ENCODE results near the gene JAK1.
"Not testable (repeated sequence)": the region's sequence is repeated elsewhere in the genome, so short reads cannot be mapped to it uniquely, and the experiment has no call there.

Gene JAK1

GRCh38 chr1:64966158-64966971, at the start of gene JAK1:
Gene JAK1, minus strand, starts transcription at chr1:64966549. Its CDS starts 80,285 bp downstream, at chr1:64886264.
- DNase-seq (ENCODE audit: low read depth): peak; percentile 85

DNA sequence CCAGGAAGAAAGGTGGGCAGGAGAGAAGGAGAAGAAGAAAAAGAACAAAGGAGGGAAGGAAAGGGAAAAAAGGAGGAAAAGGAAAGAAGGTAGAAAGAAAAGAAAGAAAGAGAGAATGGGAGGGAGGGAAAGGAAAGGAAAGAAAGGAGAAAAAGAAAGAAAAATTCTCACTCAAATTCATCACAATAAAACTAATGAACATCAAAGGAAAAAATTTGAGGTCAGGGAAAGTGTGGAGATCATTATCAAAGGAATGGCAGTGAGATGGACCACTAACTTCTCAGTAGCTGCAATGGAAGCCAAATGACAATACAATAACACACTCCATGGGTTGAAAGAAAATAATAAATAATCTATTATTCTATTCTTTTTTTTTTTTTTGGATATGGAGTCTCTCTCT, 48.0 kb upstream of the JAK1 start:
- DNase-seq (ENCODE audit: low read depth): no peak

- DNase-seq (ENCODE audit: low read depth): no peak
Measured at GRCh38 chr1:65011983-65012382, 45.6 kb upstream of the JAK1 start.

DNA sequence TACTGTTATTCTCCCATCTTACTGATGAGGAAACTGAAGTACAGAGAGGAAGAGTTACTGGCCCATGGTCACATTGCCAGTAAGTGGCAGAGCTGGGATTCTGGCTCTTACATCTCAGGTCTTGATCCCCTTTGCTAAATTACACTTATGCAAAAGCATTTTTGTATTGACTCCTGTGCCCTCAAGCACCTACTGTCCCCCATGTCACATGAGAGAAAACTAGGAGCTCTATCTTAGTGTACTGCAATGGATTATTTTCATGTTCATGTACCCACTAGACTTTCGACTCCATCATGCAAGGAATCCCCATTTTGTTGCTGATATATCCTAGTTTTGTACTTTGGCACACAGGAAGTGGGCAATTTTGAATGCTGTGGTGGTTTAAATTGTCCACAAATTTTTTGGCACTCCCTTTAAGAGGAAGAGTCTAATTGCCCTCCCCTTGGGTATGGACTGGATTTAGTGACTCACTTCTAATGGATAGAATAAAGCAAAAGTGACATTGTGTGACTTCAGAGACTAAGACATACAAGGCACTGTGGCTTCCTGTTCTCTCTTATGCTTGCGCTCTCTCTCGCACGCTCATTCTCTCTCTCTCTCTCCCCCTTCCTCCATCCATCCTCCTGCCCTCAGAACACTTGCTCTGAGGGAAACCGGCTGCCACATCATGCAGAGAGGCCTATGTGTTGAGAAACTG, 43.5 kb upstream of the JAK1 start:
- DNase-seq (ENCODE audit: low read depth): no peak

GRCh38 chr1:65009176-65009575, 42.8 kb upstream of the JAK1 start:
- DNase-seq (ENCODE audit: low read depth): no peak

DNA sequence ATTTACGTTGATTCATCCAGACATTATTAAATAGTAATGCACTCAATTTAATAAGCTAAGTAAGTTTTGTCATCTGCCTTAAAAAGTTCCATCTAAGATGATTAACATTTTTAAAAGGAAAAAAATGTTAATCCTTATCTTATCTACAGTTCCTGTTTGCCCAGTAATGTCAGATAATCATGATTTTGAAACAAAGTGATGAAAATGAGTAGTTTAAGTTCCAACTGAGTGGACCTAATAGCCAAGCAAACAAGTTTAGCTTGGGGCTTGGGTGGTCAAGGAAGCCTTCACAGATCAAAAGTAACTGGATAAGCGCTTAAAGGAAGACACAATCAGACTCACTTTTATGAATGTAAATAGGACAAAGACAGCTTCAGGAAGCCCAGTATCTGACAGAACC, 40.5 kb upstream of the JAK1 start:
- DNase-seq (ENCODE audit: low read depth): no peak

GRCh38 chr1:65003316-65003664, 36.9 kb upstream of the JAK1 start:
- no peak for DNase-seq (ENCODE audit: low read depth)

- DNase-seq (ENCODE audit: low read depth): peak; percentile 66
Measured at GRCh38 chr1:65002508-65003315, 36.4 kb upstream of the JAK1 start.

- peak; percentile 1 for DNase-seq (ENCODE audit: low read depth)
Measured at GRCh38 chr1:65002156-65002507, 35.8 kb upstream of the JAK1 start.

GRCh38 chr1:65001231-65001792, 35.0 kb upstream of the JAK1 start:
- peak; percentile 67 for DNase-seq (ENCODE audit: low read depth)

DNA sequence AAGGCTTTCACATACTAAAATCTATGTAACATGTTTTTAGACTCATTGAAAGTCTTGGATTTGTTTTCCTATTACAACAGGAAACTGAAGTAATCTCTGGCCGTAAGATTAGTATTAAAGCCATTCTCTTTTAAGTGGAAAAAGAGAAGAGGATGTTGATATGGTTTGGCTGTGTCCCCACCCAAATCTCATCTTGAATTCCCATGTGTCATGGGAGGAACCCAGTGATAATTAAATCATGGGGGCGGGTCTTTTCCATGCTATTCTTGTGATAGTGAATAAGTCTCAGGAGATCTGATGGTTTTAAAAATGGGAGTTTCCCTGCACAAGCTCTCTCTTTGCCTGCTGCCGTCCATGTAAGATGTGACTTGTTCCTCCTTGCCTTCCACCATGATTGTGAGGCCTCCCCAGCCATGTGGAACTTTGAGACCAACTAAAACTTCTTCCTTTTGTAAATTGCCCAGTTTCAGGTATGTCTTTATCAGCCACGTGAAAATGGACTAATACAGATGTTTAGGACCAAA, 32.1 kb upstream of the JAK1 start:
- not testable (repeated sequence) for DNase-seq (ENCODE audit: low read depth)

- DNase-seq (ENCODE audit: low read depth): no peak
Measured at GRCh38 chr1:64996541-64997257, 30.4 kb upstream of the JAK1 start.

- no peak for DNase-seq (ENCODE audit: low read depth)
Measured at GRCh38 chr1:64995316-64995715, 29.0 kb upstream of the JAK1 start.

DNA sequence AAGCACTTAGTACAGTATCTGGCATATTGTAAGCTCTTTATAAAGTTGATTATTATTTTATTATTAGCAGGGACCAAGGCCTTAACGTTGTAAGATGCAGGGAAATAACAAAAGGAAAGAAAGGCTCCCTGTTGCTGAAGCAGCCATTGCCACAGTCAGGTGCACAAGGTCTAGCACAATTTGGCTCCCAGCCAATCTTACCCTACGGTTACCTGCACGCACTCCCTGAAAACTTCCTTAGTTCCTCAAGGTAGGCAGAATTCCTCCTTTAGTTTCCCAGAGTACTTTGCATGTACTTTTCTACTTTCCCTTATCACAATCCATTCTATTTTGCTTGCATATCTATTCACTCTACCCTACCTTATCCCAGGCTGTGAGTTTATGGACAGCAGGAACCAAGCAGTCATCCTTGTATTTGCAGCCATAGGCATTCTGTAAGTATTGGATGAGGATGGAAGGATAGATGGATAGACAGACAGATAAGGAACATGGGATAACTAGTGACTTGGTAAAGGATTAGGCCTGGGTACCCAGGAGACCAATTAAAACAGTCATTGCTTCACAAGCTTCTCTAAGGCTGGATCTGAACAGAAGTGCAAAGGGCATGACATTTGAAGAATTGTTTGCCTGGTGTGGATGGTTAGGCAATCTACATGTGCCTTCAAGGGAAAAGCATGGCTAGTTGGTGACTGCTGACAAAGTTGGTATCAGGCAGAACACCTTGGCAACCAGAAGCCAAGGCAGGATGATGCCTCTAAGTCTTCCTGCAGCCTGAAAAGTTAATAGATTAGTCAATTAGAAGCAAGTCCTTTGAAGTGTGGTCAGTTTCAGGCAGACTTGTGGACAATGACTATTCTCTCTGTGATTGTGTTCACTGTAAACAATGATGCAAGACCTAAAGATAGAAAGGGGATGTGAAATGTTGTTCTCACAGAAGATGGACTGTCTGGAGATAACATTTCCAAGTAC, 20.8 kb upstream of the JAK1 start:
- DNase-seq (ENCODE audit: low read depth): no peak

- no peak for DNase-seq (ENCODE audit: low read depth)
Measured at GRCh38 chr1:64984737-64985136, 18.4 kb upstream of the JAK1 start.

DNA sequence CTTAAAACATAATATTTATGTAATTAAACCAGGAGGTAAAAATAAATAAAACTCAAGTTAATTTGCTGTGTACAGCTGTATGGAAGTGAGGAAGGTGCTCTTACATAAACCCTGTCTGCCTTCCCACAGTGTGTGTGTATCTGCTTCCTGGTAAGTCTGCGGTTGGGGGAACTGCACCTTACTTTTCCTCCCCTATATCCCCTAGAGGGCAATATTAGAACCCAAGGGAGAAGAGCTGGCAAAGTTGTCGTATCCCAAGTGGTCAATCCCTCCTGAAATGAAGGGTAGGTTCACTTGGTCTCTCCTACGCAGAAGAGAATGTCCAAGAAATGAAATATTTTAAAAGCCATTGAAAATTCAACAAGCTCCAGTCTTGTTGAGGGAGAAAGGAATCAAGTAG, 17.8 kb upstream of the JAK1 start:
- DNase-seq (ENCODE audit: low read depth): no peak

- DNase-seq (ENCODE audit: low read depth): no peak
Measured at GRCh38 chr1:64983110-64983509, 16.8 kb upstream of the JAK1 start.

DNA sequence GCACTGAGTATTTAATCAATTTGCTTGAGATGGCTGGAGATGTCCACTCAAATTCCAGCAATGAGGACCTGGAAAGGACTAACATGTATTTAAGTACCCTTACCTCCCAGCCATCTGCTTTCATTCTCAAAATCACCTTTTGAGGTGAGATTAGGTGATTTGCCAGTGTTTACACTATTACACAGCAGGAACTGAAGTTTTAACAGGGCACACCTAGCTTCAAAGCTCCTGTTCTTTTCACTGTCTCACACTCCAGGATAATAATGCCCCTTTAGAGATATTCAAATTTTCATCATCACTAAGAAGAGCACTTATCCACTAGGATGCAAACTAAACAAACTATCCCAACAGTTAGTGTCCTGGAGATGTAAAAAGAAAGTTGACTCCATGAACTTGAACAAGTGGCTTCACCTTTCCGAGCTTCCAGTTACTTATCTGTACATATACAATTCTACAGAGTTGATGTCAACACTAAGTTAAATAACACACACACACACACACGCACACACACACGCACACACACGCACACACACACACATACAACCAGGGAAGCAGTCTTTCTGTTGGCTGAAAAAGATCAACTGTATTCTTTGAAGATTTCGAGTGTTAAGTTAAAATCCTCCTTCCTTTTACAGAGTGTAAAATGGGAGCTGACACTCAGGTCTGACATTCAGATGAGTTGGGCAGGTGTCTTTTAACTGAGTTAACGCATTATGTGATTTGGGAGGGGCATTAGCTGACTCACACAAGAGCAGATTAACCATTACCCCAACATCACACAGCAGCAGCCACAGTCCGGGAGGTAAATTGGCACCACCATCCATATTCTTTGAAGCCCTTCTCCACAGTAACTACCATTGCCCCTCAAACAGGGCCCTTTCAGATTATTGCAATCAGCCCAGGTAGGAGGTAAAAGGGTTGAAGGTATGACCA, 15.5 kb upstream of the JAK1 start:
- no peak for DNase-seq (ENCODE audit: low read depth)

Measured in activated T-helper 9 cell treated with anti-CD3 and anti-CD28 coated beads, Interleukin-2, amount 50 U/mL, for 16 hours (primary cell).